Caco-2 (cell line): Measurements from ENCODE around the gene LIG3. TPM values are rescaled to one million over a fixed set of nuclear protein-coding genes. Genes with fewer than 3 reads are reported as not detected.

Experiments used
- BruUV-seq: library from RNA; stranded (reverse); fragments of 400-500 nt; replicated peaks from 2 replicates; lab custom pipeline; 2021; lab: Mats Ljungman, UMichigan
- CTCF ChIA-PET: fragments of 300-600 bp; sonication (Branson Sonifier 250); formaldehyde crosslinking; loops from one replicate; lab custom pipeline; 2022; ENCODE audit warnings: antibody characterized with exemption; lab: Charles Lee
- POLR2A ChIA-PET: fragments of 300-600 bp; sonication (Branson Sonifier 250); formaldehyde crosslinking; loops from one replicate; lab custom pipeline; 2022; ENCODE audit warnings: antibody characterized with exemption; lab: Charles Lee
- DNase-seq, 2 experiments: peaks; one replicate each; pipeline versions ENCODE4 v3.0.0 to v3.0.0-alpha.2; 2020 to 2022
- H3K27me3 ChIP-seq: replicated peaks from 2 replicates; pipeline ENCODE4 v1.6.0; 2011; ENCODE audit warnings: low read length; ENCODE audit not compliant: control insufficient read depth, insufficient read depth
- H3K36me3 ChIP-seq: 2 replicates; pipeline ENCODE4 v1.5.1; 2011; ENCODE audit warnings: low read length; ENCODE audit not compliant: control insufficient read depth, insufficient read depth
- H3K4me1 ChIP-seq: fragments of 250-450 bp; sonication (Bioruptor Pico); 2 replicates; pipeline ENCODE4 v1.5.1; 2020; ENCODE audit warnings: mild to moderate bottlenecking
- H3K4me3 ChIP-seq: 2 replicates; pipeline ENCODE4 v1.5.1; 2011; ENCODE audit warnings: low read depth, mild to moderate bottlenecking, control low read depth, low read length
- H3K9me3 ChIP-seq: fragments of 250-450 bp; sonication (Bioruptor Pico); 2 replicates; pipeline ENCODE4 v1.5.1; 2020; ENCODE audit warnings: mild to moderate bottlenecking, moderate library complexity
- H3K27ac Mint-ChIP-seq: one replicate; pipeline ENCODE4 v1.8.0; 2022; ENCODE audit warnings: mixed read lengths; ENCODE audit not compliant: unreplicated experiment
- H3K27me3 Mint-ChIP-seq: one replicate; pipeline ENCODE4 v1.8.0; 2022; ENCODE audit warnings: mixed read lengths; ENCODE audit not compliant: insufficient read depth, unreplicated experiment
- H3K36me3 Mint-ChIP-seq: one replicate; pipeline ENCODE4 v1.8.0; 2022; ENCODE audit warnings: mild to moderate bottlenecking, mixed read lengths; ENCODE audit not compliant: insufficient read depth, unreplicated experiment
- H3K4me1 Mint-ChIP-seq: one replicate; pipeline ENCODE4 v1.8.0; 2022; ENCODE audit warnings: low read depth, mixed read lengths; ENCODE audit not compliant: unreplicated experiment
- H3K4me3 Mint-ChIP-seq: one replicate; pipeline ENCODE4 v1.8.0; 2022; ENCODE audit warnings: mild to moderate bottlenecking, moderate library complexity, mixed read lengths; ENCODE audit not compliant: unreplicated experiment
- H3K9me3 Mint-ChIP-seq: one replicate; pipeline ENCODE4 v1.8.0; 2022; ENCODE audit warnings: mixed read lengths; ENCODE audit not compliant: unreplicated experiment
- CTCF ChIP-seq, 2 experiments: fragments of 200-600 bp in 1 of 2; IDR thresholded peaks; 1 replicate in 1 of 2; 2 replicates in 1 of 2; pipeline versions ENCODE4 v1.5.1 to v1.8.0; 2011 to 2022; ENCODE audit warnings: antibody characterized with exemption in 1 of 2, control low read depth in 1 of 2, inconsistent platforms in 1 of 2, low read depth in 1 of 2, low read length in 1 of 2, mild to moderate bottlenecking in 1 of 2, moderate library complexity in 1 of 2; ENCODE audit not compliant: insufficient read depth in 1 of 2, severe bottlenecking in 1 of 2, unreplicated experiment in 1 of 2
- intact Hi-C: fragments of 100-400 bp; cut with micrococcal nuclease; formaldehyde crosslinking; loops from one replicate; pipeline ENCODE4 v1.10.0; 2022; ENCODE audit not compliant: unreplicated experiment
- total RNA-seq: library from RNA; stranded (reverse); gene quantifications from 2 replicates; pipeline ENCODE4 v1.2.3, GENCODE V29; 2022

Gene LIG3
- total RNA-seq, 1 experiment from 2014 or later: 49.9 TPM

- Histone ChIP-seq H3K9me3 (no peaks in the 10 kb centered on the region), H3K4me3 (no peak overlapping the region), H3K27me3 (no peaks in the 10 kb centered on the region), H3K36me3 (peaks cover 4% of the 10 kb centered on the region), H3K4me1 (no peaks in the 10 kb centered on the region)
- no peak for DNase-seq
- Mint-ChIP-seq H3K27me3 (no peaks in the 10 kb centered on the region), H3K36me3 (peaks cover 43% of the 10 kb centered on the region), H3K4me1 (peaks cover 7% of the 10 kb centered on the region), H3K4me3 (no peak overlapping the region), H3K9me3 (no peaks in the 10 kb centered on the region), H3K27ac (no peak overlapping the region)
- ChIA-PET POLR2A (no interaction called here), CTCF (no interaction called here)
- TF ChIP-seq CTCF (IDR thresholded peaks at IDR 0.05; ENCODE audit: insufficient read depth in 1 of 2, low read depth in 1 of 2, low read length in 1 of 2, severe bottlenecking in 1 of 2, unreplicated experiment in 1 of 2): no peak
- no TSS peak for BruUV-seq
- intact Hi-C loops: no loop called here
Measured at GRCh38 chr17:35006961-35007360, 26.6 kb downstream of the LIG3 start.

DNA sequence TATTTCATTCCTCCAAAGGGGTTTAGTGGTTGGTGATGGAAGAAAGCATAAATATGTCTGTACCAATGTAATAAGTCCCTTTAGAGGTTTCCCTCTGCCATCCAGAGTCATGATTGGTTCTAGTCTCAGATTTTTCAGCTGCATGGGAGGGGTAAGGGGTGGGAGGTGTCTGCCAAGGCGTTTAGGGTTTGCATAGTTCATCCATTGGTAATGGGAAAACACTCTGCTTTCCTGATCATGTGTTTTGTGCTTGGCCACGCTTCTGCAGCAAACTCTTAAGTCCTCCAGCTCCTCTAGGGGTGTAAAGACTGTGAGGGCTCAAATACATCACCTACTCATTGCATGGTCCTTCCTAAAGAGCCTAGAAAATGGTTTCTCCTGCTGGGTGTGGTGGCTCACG is 29.8 kb downstream of the LIG3 start:
- POLR2A ChIA-PET: no interaction called here
- no peaks in the 10 kb centered on the region; the same call in 1 of the 2 replicates for H3K36me3 ChIP-seq
- Mint-ChIP-seq H3K27ac (no peak overlapping the region), H3K27me3 (no peaks in the 10 kb centered on the region), H3K4me3 (no peak overlapping the region), H3K4me1 (peaks cover 7% of the 10 kb centered on the region), H3K9me3 (no peaks in the 10 kb centered on the region), H3K36me3 (peaks cover 52% of the 10 kb centered on the region)
- no peaks in the 10 kb centered on the region for H3K27me3 ChIP-seq
- TF ChIP-seq CTCF (IDR thresholded peaks at IDR 0.05; ENCODE audit: insufficient read depth in 1 of 2, low read depth in 1 of 2, low read length in 1 of 2, severe bottlenecking in 1 of 2, unreplicated experiment in 1 of 2): no peak
- DNase-seq: no peak
- intact Hi-C loops: no loop called here
- H3K9me3 ChIP-seq: no peaks in the 10 kb centered on the region
- no peak overlapping the region for H3K4me3 ChIP-seq
- CTCF ChIA-PET: no interaction called here
- no peaks in the 10 kb centered on the region for H3K4me1 ChIP-seq
- no TSS peak for BruUV-seq

- DNase-seq: no peak
- no peak overlapping the region for H3K27ac Mint-ChIP-seq
- CTCF ChIA-PET: interaction anchor here (1.1 kb wide), 1 partner anchor 108 kb away, joined by 3 read pairs; the partner anchor contains the start of gene RAD51D
- no peaks in the 10 kb centered on the region for H3K27me3 Mint-ChIP-seq
- peaks cover 48% of the 10 kb centered on the region for H3K36me3 Mint-ChIP-seq
- H3K4me3 Mint-ChIP-seq: no peak overlapping the region
- Histone ChIP-seq H3K4me1 (no peaks in the 10 kb centered on the region), H3K9me3 (no peaks in the 10 kb centered on the region), H3K27me3 (no peaks in the 10 kb centered on the region), H3K4me3 (no peak overlapping the region), H3K36me3 (peaks cover 2% of the 10 kb centered on the region)
- peaks cover 7% of the 10 kb centered on the region for H3K4me1 Mint-ChIP-seq
- TF ChIP-seq CTCF (IDR thresholded peaks at IDR 0.05; ENCODE audit: insufficient read depth in 1 of 2, low read depth in 1 of 2, low read length in 1 of 2, severe bottlenecking in 1 of 2, unreplicated experiment in 1 of 2): no peak
- no peaks in the 10 kb centered on the region for H3K9me3 Mint-ChIP-seq
- TSS peak; percentile 17 for BruUV-seq
- POLR2A ChIA-PET: no interaction called here
- intact Hi-C loops: no loop called here
Measured at GRCh38 chr17:35011671-35012216, 31.4 kb downstream of the LIG3 start.
